ENCODE data around the gene TRIP13.

- TF ChIP-seq CTCF (IDR thresholded peaks at IDR 0.05; ENCODE audit: poor library complexity) (no peak), EZH2phosphoT487 (IDR thresholded peaks at IDR 0.05; ENCODE audit: low read depth, severe bottlenecking, unreplicated experiment) (no peak)
Observed at GRCh38 chr5:911601-912000, 18.9 kb downstream of the TRIP13 start.
